Jurkat, Clone E6-1 (cell line): ENCODE results near the gene RAC2.

Source experiments
- DNase-seq: peaks from one replicate; pipeline ENCODE4 v3.0.0-alpha.2; 2011; ENCODE audit warnings: low read depth, low spot score
- H3K4me3 ChIP-seq: 2 replicates; pipeline ENCODE4 v1.5.1; 2011; ENCODE audit warnings: mild to moderate bottlenecking, low read length, control low read depth, moderate library complexity

Gene RAC2

GRCh38 chr22:37277384-37277783 is 33.3 kb upstream of the RAC2 start:
- no peak overlapping the region for H3K4me3 ChIP-seq
- DNase-seq: no peak

- no peak overlapping the region for H3K4me3 ChIP-seq
These were observed 32.7 kb upstream of the RAC2 start for GRCh38 chr22:37276776-37277175.

GRCh38 chr22:37275622-37276021 is 31.6 kb upstream of the RAC2 start:
- DNase-seq: peak; percentile 33

More at GRCh38 chr22:37276776-37277175, 32.7 kb upstream of the RAC2 start:
- no peak for DNase-seq

GRCh38 chr22:37275134-37275533 is 31.1 kb upstream of the RAC2 start:
- no peak for DNase-seq
- no peak overlapping the region for H3K4me3 ChIP-seq

More at GRCh38 chr22:37275622-37276021, 31.6 kb upstream of the RAC2 start:
- H3K4me3 ChIP-seq: no peak overlapping the region

GRCh38 chr22:37274380-37274862 is 30.4 kb upstream of the RAC2 start:
- no peak overlapping the region for H3K4me3 ChIP-seq
- no peak for DNase-seq

- H3K4me3 ChIP-seq: no peak overlapping the region
- no peak for DNase-seq
These were observed 29.8 kb upstream of the RAC2 start for GRCh38 chr22:37273846-37274225.

- no peak for DNase-seq
- no peak overlapping the region for H3K4me3 ChIP-seq
These were observed 29.2 kb upstream of the RAC2 start for GRCh38 chr22:37273126-37273845.

- H3K4me3 ChIP-seq: no peak overlapping the region
- DNase-seq: no peak
These were observed 27.0 kb upstream of the RAC2 start for GRCh38 chr22:37270928-37271650.

GRCh38 chr22:37269936-37270678 is 26.0 kb upstream of the RAC2 start:
- DNase-seq: no peak
- H3K4me3 ChIP-seq: no peak overlapping the region

GRCh38 chr22:37267661-37268413 is 23.8 kb upstream of the RAC2 start:
- no peak overlapping the region for H3K4me3 ChIP-seq
- DNase-seq: no peak

GRCh38 chr22:37267135-37267587 is 23.1 kb upstream of the RAC2 start:
- no peak for DNase-seq
- H3K4me3 ChIP-seq: peak overlapping the region; percentile 43

GRCh38 chr22:37266581-37267134 is 22.6 kb upstream of the RAC2 start:
- H3K4me3 ChIP-seq: no peak overlapping the region
- no peak for DNase-seq

- no peak for DNase-seq
- no peak overlapping the region for H3K4me3 ChIP-seq
These were observed 20.2 kb upstream of the RAC2 start for GRCh38 chr22:37263966-37264887.

GRCh38 chr22:37262346-37262745 is 18.3 kb upstream of the RAC2 start:
- DNase-seq: no peak
- H3K4me3 ChIP-seq: no peak overlapping the region

- DNase-seq: no peak
- H3K4me3 ChIP-seq: peak overlapping the region; percentile 18
These were observed 16.9 kb upstream of the RAC2 start for GRCh38 chr22:37260901-37261336.

- H3K4me3 ChIP-seq: peak overlapping the region; percentile 18
- DNase-seq: no peak
These were observed 16.2 kb upstream of the RAC2 start for GRCh38 chr22:37260155-37260795.

- peak; percentile 56 for DNase-seq
- peak overlapping the region; percentile 33 for H3K4me3 ChIP-seq
These were observed 15.5 kb upstream of the RAC2 start for GRCh38 chr22:37259540-37260029.
